SK-MEL-5 (cell line): Measurements from ENCODE around the gene HSPBP1. TPM values are rescaled to one million over a fixed set of nuclear protein-coding genes. Genes with fewer than 3 reads are reported as not detected.

Experiments used
- DNase-seq: peaks from one replicate; pipeline ENCODE4 v3.0.0-alpha.2; 2016; ENCODE audit warnings: low read depth, low spot score
- in situ Hi-C: cut with HindIII; loops from 2 replicates; pipeline ENCODE4 v1.10.0; 2016; ENCODE audit warnings: low sequenced_read_pairs, high pct_unique_total_duplicates, low pct_unique_long_range_greater_than_20kb
- total RNA-seq: library from RNA; depleted of rRNA; stranded (reverse); fragments of >200 nt; shearing (Covaris generic); gene quantifications from 2 replicates; pipeline ENCODE4 v1.2.3, GENCODE V29; 2014

Gene HSPBP1
- total RNA-seq, 1 experiment from 2014 or later, result 33.7 TPM

DNA sequence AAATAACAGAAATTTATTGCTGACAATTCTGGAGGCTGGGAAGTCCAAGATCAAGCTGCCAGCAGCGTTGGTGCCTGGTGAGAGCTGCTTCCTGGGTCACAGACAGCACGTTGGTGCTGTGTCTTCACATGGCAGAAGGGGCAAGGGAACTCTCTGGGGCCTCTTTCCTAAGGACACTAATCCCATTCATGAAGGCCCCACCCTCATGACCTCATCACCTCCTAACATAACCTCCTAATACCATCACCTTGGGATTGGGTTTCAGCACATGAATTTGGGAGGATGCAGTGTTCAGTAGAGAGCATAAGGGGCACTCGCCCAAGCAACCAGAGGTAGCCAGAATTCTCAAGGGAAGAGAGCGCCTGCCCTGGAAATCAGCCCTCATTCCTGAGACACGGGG, 29.5 kb upstream of the HSPBP1 start:
- peak; percentile 22 for DNase-seq
- in situ Hi-C loops, result no loop called here

DNA sequence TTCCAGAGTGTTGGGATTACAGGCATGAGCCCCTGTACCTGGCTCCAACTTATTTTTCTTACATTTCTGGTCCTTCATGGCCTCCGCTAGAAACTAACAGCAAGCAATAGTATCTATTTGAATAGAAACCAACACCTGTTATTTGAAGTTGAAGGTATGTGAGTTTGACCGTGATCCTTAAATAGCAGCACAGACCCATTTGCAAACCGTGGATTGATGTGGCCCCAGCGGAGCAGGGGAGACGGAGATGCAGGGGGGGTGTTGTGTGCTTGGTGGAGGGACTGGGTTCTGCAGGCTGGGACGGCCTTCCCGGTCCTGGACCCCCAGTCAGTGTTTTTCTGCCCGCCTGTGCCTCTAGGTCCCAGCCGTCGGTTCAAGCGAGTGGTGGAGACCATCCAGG, 28.4 kb upstream of the HSPBP1 start:
- in situ Hi-C loops, result no loop called here

DNA sequence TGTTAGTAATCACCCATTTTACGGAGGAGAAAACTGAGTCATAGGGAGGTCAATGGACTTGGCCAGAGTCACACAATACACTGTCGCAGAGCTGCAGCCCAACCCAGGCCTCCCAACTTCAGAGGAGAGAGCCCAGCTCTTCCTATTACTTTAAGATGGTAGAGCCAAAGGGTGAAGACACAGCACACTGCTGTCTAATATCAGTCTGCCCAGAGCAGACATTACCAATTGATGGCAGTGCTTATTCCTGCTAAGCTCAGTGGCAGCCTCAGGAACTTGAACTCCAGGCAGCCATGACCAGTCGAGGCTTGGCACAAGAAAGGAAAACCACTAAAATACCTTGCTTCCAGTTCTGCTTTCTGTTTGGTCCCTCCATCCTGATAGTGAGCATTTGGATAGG, 26.8 kb upstream of the HSPBP1 start:
- in situ Hi-C loops, result no loop called here
- no peak for DNase-seq

More for the DNA sequence above, 28.4 kb upstream of the HSPBP1 start:
- no peak for DNase-seq

DNA sequence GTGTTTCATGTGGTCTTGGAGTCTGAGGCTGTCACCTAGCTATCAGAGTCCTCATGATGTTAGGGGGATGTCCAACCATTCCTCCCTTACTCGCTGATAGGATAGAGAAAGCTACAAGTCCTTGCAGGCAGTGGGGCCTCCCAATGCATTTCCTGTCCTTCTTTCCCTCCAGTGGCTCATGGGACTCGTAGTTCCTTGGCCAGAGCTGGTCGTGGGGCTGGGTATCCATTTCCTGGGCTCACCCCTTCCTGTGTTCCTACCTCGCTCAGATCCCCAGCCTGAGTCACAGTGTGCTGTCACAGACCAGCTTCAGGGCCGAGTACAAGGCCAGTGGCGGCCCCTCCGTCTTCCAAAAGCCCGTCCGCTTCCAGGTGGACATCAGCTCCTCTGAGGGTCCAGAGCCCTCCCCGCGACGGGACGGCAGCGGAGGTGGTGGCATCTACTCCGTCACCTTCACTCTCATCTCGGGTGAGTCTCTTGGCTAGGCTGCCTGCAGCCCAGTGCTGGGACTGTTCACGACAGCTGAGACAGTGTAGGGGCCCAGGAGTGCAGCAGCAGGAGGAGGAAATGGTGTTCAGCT, 26.2 kb upstream of the HSPBP1 start:
- DNase-seq, result no peak
- in situ Hi-C loops, result no loop called here

GRCh38 chr19:55305491-55305890, 25.6 kb upstream of the HSPBP1 start:
- in situ Hi-C loops, result no loop called here
- peak; percentile 40 for DNase-seq

DNA sequence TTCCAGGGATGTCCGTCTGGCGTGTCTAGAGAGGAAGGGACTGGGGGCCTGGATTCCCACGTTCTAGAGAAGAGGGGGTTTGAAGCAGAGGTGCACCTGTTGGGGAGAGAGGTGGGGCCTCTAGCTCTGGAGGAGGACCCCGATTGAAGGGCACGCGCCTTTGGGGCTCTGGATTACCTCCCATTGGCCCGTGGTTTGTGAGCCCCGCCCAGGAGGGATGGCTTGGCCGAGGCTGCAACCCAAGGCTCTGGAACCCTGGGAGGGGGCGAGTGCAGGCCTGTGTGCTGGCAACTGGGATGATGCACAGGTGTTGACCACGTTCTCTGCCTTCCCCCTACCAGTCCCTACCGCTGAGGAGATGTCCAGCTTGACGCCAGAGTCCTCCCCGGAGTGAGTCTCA, 25.1 kb upstream of the HSPBP1 start:
- in situ Hi-C loops, result no loop called here
- DNase-seq, result no peak

DNA sequence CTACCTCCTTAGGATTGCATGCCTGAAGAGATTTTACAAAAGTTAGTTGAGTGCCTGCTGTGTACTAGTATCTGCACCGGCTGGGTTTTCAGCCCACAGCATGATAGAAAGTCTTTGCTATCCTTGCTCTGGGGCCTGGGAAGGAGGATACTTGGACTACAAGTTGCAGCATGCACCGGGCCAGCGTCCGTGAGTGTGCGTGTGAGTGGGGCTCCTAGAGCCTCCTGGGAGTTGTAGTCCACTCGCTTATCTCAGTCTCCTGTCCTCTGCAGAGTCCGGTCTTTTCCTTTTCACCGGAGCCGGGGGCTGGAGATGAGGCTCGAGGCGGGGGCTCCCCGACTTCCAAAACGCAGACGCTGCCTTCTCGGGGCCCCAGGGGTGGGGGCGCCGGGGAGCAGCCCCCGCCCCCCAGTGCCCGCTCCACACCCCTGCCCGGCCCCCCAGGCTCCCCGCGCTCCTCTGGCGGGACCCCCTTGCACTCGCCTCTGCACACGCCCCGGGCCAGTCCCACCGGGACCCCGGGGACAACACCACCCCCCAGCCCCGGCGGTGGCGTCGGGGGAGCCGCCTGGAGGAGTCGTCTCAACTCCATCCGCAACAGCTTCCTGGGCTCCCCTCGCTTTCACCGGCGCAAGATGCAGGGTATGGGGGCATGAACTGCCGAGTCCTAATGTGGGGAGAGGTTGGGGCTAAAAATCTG, 24.5 kb upstream of the HSPBP1 start:
- in situ Hi-C loops, result no loop called here
- peak; percentile 64 for DNase-seq

- in situ Hi-C loops, result no loop called here
- no peak for DNase-seq
Observed at GRCh38 chr19:55303477-55303876, 23.6 kb upstream of the HSPBP1 start.

DNA sequence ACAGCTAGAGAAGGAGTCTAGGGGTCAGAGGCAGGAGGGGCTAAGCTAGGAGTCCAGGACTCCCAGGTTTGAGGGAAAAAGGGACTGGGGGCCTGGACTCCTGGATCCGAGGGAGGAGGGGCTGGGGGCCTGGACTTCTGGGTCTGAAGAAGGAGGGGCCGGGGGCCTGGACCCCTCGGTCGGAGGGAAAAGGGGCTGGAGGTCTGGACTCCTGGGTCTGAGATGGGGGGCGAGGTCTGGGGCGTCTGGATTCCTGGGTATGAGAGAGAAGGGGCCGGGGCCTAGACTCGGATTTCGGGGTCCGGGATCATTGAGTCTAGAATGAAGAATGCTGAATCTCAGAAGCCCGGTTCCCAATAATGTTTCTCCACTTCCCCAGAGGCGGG, 22.4 kb upstream of the HSPBP1 start:
- in situ Hi-C loops, result no loop called here
- DNase-seq, result no peak

DNA sequence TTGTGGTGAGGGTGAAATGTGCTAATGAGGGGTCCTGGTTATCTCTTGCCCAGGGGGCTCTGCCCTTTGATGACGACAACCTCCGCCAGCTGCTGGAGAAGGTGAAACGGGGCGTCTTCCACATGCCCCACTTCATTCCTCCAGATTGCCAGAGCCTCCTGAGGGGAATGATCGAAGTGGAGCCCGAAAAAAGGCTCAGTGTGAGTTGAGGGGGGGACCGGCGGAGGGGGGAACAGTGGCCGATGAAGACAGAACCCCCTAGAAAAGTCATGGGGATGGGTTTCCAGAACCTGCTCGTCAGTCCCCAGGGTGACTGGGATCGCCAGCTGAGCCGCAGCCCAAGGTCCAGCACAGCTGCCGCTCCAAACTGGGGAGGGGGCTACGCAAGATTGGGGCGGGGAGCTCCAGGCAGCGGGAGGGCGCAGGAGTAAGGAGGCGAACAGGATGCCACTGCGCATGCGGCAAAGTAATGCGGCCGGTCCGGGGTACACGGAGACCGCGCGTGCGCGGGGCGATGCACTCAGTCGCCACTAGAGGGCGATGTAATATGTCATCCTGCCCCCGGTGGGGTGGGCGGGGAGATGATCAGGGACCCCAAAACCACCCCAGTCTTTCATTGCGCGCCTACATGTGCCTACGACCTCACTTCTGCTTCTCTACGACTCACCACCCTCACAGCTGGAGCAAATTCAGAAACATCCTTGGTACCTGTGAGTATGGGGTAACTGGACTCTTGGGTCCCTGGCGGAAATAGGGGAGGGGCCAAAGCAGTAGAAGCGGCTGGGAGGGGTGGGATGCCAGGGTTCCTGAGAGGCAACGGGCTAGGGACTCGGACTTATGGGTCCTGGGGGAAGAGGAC, 21.8 kb upstream of the HSPBP1 start:
- in situ Hi-C loops, result no loop called here
- DNase-seq, result peak; percentile 76

- in situ Hi-C loops, result no loop called here
- DNase-seq, result no peak
Observed at GRCh38 chr19:55300886-55301458, 21.1 kb upstream of the HSPBP1 start.

GRCh38 chr19:55299991-55300390, 20.1 kb upstream of the HSPBP1 start:
- in situ Hi-C loops, result no loop called here

GRCh38 chr19:55297267-55297666, 17.4 kb upstream of the HSPBP1 start:
- DNase-seq, result no peak
- in situ Hi-C loops, result no loop called here

More at GRCh38 chr19:55299991-55300390, 20.1 kb upstream of the HSPBP1 start:
- no peak for DNase-seq

- peak; percentile 71 for DNase-seq
- in situ Hi-C loops, result no loop called here
Observed at GRCh38 chr19:55289117-55289796, 9.3 kb upstream of the HSPBP1 start.

GRCh38 chr19:55287361-55288079, 7.6 kb upstream of the HSPBP1 start:
- in situ Hi-C loops, result no loop called here
- no peak for DNase-seq

- in situ Hi-C loops, result no loop called here
- no peak for DNase-seq
Observed at GRCh38 chr19:55285229-55285890, 5.5 kb upstream of the HSPBP1 start.
